SW 1271 (cell line): ENCODE results near the gene METTL2B.
"Not testable (repeated sequence)": the region's sequence is repeated elsewhere in the genome, so short reads cannot be mapped to it uniquely, and the experiment has no call there.

ENCODE experiments used
- DNase-seq, 2 experiments: peaks; one replicate each; lab custom pipeline; 2025; lab: John Stamatoyannopoulos, UW

The METTL2B gene

DNA sequence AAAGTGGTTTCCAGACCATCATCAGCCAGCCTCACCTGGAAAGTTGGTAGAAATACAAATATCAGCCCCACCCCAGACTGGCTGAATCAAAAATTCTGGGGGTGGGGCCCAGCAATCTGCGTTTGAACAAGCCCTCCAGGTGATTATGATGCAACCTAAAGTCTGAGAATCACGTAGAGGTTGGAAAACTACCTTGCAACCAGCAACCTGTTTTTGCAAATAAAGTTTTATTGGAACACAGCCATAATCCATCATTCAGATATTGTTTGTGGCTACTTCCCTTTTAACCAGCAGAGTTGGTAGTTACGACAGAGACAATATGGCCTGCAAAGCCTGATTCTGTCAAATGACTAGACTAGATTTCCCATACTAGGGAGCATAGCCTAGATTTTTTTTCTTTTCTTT lies 49.5 kb downstream of the METTL2B start:
- not testable (repeated sequence) for DNase-seq

DNA sequence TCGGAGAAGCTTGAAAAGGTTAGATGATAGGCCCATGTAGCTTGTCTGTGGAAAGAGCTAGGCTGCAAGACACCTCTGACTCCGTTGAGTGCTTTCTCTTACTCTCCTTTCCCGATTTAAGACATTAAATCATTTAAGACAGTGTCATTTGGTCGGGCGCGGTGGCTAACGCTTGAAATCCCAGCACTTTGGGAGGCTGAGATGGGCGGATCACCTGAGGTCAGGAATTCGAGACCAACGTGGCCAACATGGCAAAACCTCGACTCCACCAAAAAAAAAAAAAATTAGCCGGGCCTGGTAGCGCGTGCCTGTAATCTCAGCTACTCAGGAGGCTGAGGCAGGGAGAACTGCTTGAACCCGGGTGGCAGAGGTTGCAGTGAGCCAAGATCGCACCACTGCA lies 52.6 kb downstream of the METTL2B start:
- DNase-seq = not testable (repeated sequence)

DNA sequence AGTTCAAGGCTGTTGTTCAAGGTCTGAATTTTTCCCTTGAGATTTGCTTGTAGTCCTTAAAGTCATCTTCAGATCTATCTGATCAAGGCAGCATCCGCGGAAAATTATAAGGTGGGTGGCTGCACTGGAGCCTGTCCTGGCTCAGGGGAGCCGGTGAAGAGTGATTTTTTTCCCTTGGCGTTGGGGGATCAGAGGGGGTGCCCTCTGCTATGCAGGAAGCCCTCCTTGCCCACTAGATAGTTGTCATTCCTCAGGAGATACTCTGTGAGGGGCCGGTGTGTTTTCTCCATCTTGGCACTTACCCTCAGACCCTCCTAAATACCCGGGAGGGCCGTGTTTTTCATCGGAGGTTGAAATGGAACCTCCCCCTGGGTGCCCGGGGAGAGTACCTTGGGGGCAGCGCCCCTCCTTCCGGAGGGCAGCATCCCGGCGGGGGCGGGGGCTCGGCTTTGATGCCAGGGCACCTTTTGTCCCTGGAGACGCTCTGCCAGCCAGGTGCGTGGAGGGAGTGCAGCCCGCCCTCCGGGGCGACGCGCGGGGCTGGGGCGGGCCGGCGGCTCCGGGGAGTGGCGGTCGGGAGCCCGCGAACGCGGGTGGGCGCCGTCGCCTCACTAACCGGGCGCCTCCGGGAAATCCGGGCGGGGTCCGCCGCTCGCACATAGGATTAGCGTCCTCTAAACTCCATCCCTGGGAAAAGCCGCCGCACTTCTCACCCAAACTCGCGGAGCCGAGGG lies 53.7 kb downstream of the METTL2B start:
- peak in 1 of 2 experiments; percentile 6 for DNase-seq

DNA sequence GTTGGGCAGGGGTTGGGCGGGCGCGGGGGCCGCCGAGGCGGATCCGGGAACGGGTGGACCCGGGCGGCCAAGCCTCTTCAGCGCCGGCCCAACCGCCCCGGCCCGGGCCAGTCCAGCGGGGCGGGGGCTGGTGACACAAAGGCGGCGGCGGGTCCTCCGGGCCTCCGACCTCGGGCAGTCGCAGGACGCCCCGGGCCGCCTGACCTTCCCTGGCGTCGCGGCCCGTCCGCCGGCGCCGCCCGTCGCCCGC lies 54.2 kb downstream of the METTL2B start:
- DNase-seq = no peak

DNA sequence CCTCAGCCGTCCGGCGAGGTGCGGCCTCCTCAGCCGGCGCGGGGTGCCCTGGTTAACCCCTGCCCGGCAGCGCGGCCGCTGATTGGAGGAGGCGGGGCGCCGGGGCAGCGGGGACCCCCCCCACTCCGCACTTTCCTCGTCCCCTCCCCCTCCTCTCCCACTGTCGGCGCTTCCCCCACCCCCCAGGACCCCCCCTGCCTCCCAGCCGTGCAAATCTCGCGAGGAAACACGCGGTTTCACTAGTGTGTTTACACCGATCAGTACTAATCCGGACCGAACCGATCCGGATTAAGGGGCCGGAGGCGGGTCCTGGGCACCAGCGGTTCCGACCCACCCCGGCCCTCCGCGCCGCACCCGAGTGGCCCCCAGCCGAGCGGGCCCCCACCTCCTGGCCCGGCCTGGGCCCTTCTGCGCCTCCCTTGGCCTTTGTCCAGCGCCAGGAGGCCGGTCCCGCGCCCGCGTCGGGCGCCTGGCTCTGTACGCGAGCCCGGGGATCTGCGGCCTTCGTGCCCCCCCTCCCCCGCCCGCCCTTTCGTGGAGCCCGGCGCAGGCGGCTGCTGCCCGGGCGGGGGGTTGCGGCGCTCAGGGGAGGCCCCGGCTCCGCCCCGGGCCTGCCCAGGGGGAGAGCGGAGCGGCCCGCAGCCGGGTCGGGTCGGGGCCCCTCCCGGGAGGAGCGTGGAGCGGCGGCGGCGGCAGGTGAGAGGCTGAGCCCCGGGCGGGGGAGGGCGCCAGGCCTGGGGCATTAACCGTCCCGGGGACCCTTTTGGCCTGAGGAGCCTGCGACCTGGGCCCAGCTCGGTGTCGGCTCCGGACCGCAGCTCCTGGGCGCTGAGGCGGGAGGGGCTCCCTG lies 54.8 kb downstream of the METTL2B start:
- DNase-seq = peak; percentile 37 to 79

DNA sequence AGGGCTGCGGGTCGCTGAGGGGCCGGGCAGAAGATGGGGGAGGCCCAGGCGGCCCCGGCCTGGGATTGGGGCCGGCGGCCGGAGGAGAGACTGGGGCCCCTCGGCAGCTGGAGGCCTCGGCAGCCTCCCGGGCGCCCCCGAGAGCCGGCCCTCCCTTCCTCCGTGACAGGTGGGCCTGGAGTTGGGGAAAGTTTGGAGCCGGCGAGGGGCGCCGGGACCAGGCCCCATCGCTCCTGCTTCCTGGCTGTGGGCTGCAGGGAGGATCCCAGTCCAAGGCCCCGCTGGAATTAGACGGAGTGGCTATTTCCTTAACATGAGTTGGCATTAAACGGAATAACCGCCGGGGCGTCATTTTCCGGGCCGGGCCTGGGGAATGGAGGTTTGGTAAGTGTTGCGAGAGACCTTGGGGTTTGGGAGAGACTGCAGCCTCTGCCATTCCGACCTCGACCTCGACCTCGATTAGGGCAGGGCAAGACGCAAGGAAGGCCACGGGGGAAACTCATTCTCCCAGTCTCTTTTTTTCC lies 55.5 kb downstream of the METTL2B start:
- DNase-seq = not testable (repeated sequence)

DNA sequence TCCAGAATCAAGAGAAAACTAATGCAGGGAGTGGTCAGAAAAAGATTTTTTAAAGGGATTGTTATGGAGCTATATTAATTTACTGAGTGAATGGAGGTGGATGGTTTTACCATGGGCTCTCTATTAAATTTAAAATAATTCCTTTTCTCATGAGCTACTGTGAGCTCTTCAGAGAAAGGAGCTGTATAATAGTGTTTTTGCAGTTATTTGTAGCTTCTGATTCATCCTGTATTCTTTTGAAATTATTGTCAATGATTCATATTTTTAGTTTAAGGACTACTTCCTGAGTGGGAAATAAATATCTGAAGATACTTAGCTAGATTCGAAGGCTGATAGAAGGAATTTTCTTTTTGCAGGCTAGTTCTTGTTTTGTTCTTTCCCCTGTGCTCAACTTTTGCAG lies 56.4 kb downstream of the METTL2B start:
- not testable (repeated sequence) for DNase-seq

DNA sequence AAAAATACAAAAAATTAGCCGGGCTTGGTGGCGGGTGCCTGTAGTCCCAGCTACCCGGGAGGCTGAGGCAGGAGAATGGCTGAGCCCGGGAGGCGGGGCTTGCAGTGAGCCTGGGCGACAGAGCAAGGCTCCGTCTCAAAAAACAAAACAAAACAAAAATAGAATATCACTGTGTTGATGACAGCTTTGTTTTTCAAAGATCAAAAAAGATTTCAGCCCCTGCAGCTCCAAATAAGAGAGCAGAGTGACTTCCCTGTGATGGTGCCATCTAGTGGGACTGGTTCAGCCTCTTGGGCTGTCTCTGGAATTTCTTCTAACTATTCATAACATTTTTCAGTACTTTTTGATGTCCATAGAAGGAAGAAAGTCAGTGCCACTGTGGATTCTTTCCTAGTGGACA lies 60.9 kb downstream of the METTL2B start:
- peak in 1 of 2 experiments; percentile 10 for DNase-seq

DNA sequence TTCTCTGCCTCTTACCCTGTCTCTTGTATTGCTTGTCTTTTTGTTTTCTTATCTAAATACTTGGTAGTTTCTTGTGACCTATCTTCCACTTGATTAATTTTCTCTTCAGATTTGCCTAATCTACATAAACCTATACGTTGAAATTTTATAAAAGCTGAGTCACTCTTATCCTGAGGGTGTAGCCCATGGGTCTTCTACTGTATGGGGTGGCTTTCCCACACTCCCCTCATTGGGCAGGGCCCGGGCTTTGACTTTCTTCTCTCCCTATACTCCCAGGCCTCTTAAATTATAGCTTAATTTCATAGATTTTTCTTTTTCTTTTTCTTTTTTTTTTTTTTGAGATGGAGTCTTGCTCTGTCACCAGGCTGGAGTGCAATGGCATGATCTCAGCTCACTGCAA lies 66.0 kb downstream of the METTL2B start:
- not testable (repeated sequence) for DNase-seq

DNA sequence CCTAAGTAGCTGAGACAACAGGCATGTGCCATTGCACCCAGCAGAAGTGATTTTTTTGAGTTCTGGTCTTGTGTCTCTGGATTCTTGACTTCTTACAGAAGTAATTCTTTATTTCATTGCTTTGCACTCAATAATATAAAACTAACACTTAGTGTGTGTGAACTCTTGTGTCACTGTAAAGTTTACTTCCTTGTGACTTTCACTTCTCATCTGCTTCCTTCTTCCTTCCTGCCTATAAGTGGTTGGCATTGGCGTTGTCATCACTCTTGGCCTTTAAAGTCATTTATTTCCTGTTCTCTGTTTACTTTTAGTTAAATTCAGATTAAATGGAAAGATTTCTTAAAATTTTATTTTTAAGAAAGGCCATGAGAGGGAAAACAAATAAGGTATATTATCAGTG lies 66.8 kb downstream of the METTL2B start:
- DNase-seq = not testable (repeated sequence)

DNA sequence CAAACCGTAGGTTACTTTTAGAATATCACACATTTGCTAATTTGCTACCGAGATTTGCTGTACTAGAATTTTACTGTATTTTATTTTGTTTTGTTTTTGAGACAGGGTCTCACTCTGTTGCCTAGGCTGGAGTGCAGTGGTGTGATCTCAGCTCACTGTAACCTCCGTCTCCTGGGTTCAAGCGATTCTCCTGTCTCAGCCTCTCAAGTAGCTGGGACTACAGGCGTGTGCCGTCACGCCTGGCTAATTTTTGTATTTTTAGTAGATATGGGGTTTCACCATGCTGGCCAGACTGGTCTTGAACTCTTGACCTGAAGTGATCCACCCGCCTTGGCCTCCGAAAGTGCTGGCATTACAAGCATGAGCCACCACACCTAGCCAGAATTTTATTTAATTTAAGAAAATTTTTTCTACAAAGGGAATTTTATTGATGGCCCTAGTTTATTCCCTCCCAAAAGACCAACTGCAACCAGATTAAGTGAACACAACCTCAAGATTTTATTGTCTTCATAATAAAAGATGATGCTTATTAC lies 69.8 kb downstream of the METTL2B start:
- not testable (repeated sequence) for DNase-seq

DNA sequence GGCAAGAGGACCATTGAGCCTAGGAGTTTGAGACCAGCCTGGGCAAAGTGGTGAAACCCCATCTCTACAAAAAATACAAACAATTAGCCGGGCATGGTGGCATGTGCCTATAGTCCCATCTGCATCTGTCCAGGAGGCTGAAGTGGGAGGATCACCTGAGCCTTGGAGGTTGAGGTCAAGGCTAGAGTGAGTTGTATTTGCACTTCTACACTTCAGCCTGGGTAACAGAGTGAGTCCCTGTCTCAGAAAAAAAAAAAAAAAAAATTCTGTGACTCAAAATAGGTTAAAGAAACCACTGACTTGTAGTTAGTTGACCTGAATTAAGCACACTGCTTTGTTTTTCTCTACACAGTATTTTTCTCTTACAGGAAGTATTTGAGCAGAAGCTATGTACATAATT lies 74.4 kb downstream of the METTL2B start:
- no peak for DNase-seq

DNA sequence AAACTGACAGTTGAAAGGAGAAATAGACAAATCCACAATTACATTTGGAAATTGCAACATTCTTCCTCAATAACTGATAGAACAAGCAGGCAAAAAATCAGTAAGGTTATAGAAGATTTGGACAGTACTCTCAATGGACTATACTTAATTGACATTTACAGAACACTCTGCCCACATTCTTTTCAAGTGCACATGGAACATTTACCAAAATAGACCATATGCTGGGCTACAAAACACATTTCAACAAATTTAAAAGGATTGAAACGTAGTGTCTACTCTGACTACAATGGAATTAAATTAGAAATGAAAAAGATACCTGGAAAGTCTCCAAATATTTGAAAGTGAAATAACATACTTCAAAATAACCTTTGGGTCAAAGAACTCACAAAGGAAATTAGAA lies 77.8 kb downstream of the METTL2B start:
- DNase-seq = not testable (repeated sequence)
